Measurements from ENCODE around the gene GRK3.

The GRK3 gene

GRCh38 chr22:25641650-25642049, 77.2 kb downstream of the GRK3 start:
- Histone ChIP-seq H3K79me2 (ENCODE audit: control insufficient read depth, low read length) (no peaks in the 10 kb centered on the region), H3K36me3 (ENCODE audit: control insufficient read depth, low read length) (no peaks in the 10 kb centered on the region), H3K4me3 (ENCODE audit: low read length) (no peak overlapping the region), H3K9me2 (replicated peaks; ENCODE audit: control insufficient read depth, low read length) (no peaks in the 10 kb centered on the region), H3K27ac (ENCODE audit: low read depth, low read length) (no peak overlapping the region), H3F3A (ENCODE audit: control insufficient read depth, insufficient read depth) (no peaks in the 10 kb centered on the region), H3K4me1 (ENCODE audit: control insufficient read depth, low read length) (peaks cover 7% of the 10 kb centered on the region), H3K4me2 (ENCODE audit: low read length) (no peak overlapping the region), H4K20me1 (ENCODE audit: control insufficient read depth, insufficient read depth, low read depth, low read length) (no peaks in the 10 kb centered on the region; the same call in 1 of the 2 replicates), H3K9me3 (ENCODE audit: control insufficient read depth, insufficient read depth, low read length) (peaks cover 6% of the 10 kb centered on the region; the same call in 1 of the 2 replicates), H3K27me3 (ENCODE audit: control insufficient read depth, low read length) (no peaks in the 10 kb centered on the region)
- no peak for TF ChIP-seq EZH2phosphoT487 (IDR thresholded peaks at IDR 0.05; ENCODE audit: borderline replicate concordance, low read length)
- no peak for TF ChIP-seq CTCF (IDR thresholded peaks at IDR 0.05; ENCODE audit: low read depth, low read length, poor library complexity, severe bottlenecking)

- peaks cover 6% of the 10 kb centered on the region; the same call in 1 of the 2 replicates for H3K9me3 ChIP-seq (ENCODE audit: control insufficient read depth, insufficient read depth, low read length)
- no peaks in the 10 kb centered on the region for H3K36me3 ChIP-seq (ENCODE audit: control insufficient read depth, low read length)
- no peak overlapping the region for H3K27ac ChIP-seq (ENCODE audit: low read depth, low read length)
- no peaks in the 10 kb centered on the region; the same call in 1 of the 2 replicates for H4K20me1 ChIP-seq (ENCODE audit: control insufficient read depth, insufficient read depth, low read depth, low read length)
- H3K9me2 ChIP-seq (replicated peaks; ENCODE audit: control insufficient read depth, low read length) = no peaks in the 10 kb centered on the region
- peaks cover 1% of the 10 kb centered on the region; the same call in 1 of the 2 replicates for H3F3A ChIP-seq (ENCODE audit: control insufficient read depth, insufficient read depth)
- TF ChIP-seq EZH2phosphoT487 (IDR thresholded peaks at IDR 0.05; ENCODE audit: borderline replicate concordance, low read length) (no peak), CTCF (IDR thresholded peaks at IDR 0.05; ENCODE audit: low read depth, low read length, poor library complexity, severe bottlenecking) (no peak)
- H3K4me1 ChIP-seq (ENCODE audit: control insufficient read depth, low read length) = peaks cover 7% of the 10 kb centered on the region
- H3K4me2 ChIP-seq (ENCODE audit: low read length) = no peak overlapping the region
- no peaks in the 10 kb centered on the region for H3K79me2 ChIP-seq (ENCODE audit: control insufficient read depth, low read length)
- no peak overlapping the region for H3K4me3 ChIP-seq (ENCODE audit: low read length)
- H3K27me3 ChIP-seq (ENCODE audit: control insufficient read depth, low read length) = no peaks in the 10 kb centered on the region
These were observed 78.9 kb downstream of the GRK3 start for GRCh38 chr22:25643232-25644000.

GRCh38 chr22:25644122-25644521, 79.6 kb downstream of the GRK3 start:
- Histone ChIP-seq H3K27ac (ENCODE audit: low read depth, low read length) (no peak overlapping the region), H3K27me3 (ENCODE audit: control insufficient read depth, low read length) (no peaks in the 10 kb centered on the region), H4K20me1 (ENCODE audit: control insufficient read depth, insufficient read depth, low read depth, low read length) (no peaks in the 10 kb centered on the region; the same call in 1 of the 2 replicates), H3K36me3 (ENCODE audit: control insufficient read depth, low read length) (no peaks in the 10 kb centered on the region), H3K4me1 (ENCODE audit: control insufficient read depth, low read length) (peaks cover 7% of the 10 kb centered on the region), H3K9me3 (ENCODE audit: control insufficient read depth, insufficient read depth, low read length) (peaks cover 6% of the 10 kb centered on the region; the same call in 1 of the 2 replicates), H3K9me2 (replicated peaks; ENCODE audit: control insufficient read depth, low read length) (no peaks in the 10 kb centered on the region), H3K79me2 (ENCODE audit: control insufficient read depth, low read length) (no peaks in the 10 kb centered on the region), H3K4me2 (ENCODE audit: low read length) (no peak overlapping the region), H3F3A (ENCODE audit: control insufficient read depth, insufficient read depth) (peaks cover 3% of the 10 kb centered on the region; the same call in 1 of the 2 replicates), H3K4me3 (ENCODE audit: low read length) (no peak overlapping the region)
- TF ChIP-seq EZH2phosphoT487 (IDR thresholded peaks at IDR 0.05; ENCODE audit: borderline replicate concordance, low read length) (no peak), CTCF (IDR thresholded peaks at IDR 0.05; ENCODE audit: low read depth, low read length, poor library complexity, severe bottlenecking) (no peak)

All from DOHH2 (cell line).